GM18951 (cell line): ENCODE results near the gene PRAC2.

Experiments used
- POLR2A ChIP-seq: IDR thresholded peaks from 4 replicates; pipeline ENCODE4 v1.6.1; 2011; ENCODE audit warnings: mild to moderate bottlenecking; ENCODE audit not compliant: insufficient read length, insufficient read depth; ENCODE audit errors: extremely low read depth
- in situ Hi-C: fragments of 300-500 bp; cut with MboI; formaldehyde crosslinking; loops from one replicate; pipeline ENCODE4 v1.12.0; 2022; ENCODE audit warnings: low sequenced_read_pairs, mixed read lengths, inconsistent platforms; ENCODE audit not compliant: unreplicated experiment

The PRAC2 gene

GRCh38 chr17:48732688-48733629 lies 10.0 kb downstream of the PRAC2 start:
- TF ChIP-seq POLR2A = no peak
- in situ Hi-C loops = no loop called here

GRCh38 chr17:48733632-48734328 lies 10.8 kb downstream of the PRAC2 start:
- in situ Hi-C loops = no loop called here

GRCh38 chr17:48734333-48735061 lies 11.5 kb downstream of the PRAC2 start:
- TF ChIP-seq POLR2A = no peak

More at GRCh38 chr17:48733632-48734328, 10.8 kb downstream of the PRAC2 start:
- no peak for TF ChIP-seq POLR2A

GRCh38 chr17:48735062-48735351 lies 12.0 kb downstream of the PRAC2 start:
- in situ Hi-C loops = no loop called here
- no peak for TF ChIP-seq POLR2A

More at GRCh38 chr17:48734333-48735061, 11.5 kb downstream of the PRAC2 start:
- in situ Hi-C loops = no loop called here

- no peak for TF ChIP-seq POLR2A
These were observed 14.5 kb downstream of the PRAC2 start for GRCh38 chr17:48737330-48738043.

GRCh38 chr17:48738424-48738802 lies 15.4 kb downstream of the PRAC2 start:
- in situ Hi-C loops = no loop called here
- no peak for TF ChIP-seq POLR2A

More at GRCh38 chr17:48737330-48738043, 14.5 kb downstream of the PRAC2 start:
- in situ Hi-C loops = no loop called here

- in situ Hi-C loops = no loop called here
- no peak for TF ChIP-seq POLR2A
These were observed 16.0 kb downstream of the PRAC2 start for GRCh38 chr17:48738803-48739526.

- in situ Hi-C loops = no loop called here
- no peak for TF ChIP-seq POLR2A
These were observed 17.6 kb downstream of the PRAC2 start for GRCh38 chr17:48740537-48740936.

- no peak for TF ChIP-seq POLR2A
- in situ Hi-C loops = no loop called here
These were observed 22.6 kb downstream of the PRAC2 start for GRCh38 chr17:48745381-48746275.

GRCh38 chr17:48746916-48747444 lies 24.0 kb downstream of the PRAC2 start:
- in situ Hi-C loops = no loop called here
- TF ChIP-seq POLR2A = no peak
